HG02623 (cell line): ENCODE results near the gene LITAF.

Experiments used
- ATAC-seq: cut with Tn5 transposase; IDR thresholded peaks from one replicate; pipeline ENCODE4 v1.9.1; 2021; ENCODE audit warnings: moderate library complexity; ENCODE audit not compliant: unreplicated experiment

The LITAF gene

GRCh38 chr16:11554053-11554452, 32.7 kb downstream of the LITAF start:
- ATAC-seq: no peak

GRCh38 chr16:11553371-11553770, 33.3 kb downstream of the LITAF start:
- ATAC-seq: no peak

GRCh38 chr16:11552440-11552839, 34.3 kb downstream of the LITAF start:
- ATAC-seq: no peak

GRCh38 chr16:11551842-11552241, 34.9 kb downstream of the LITAF start:
- no peak for ATAC-seq

GRCh38 chr16:11550791-11551498, 35.8 kb downstream of the LITAF start:
- ATAC-seq: no peak

GRCh38 chr16:11547118-11547916, 39.4 kb downstream of the LITAF start:
- ATAC-seq: no peak

GRCh38 chr16:11546608-11547061, 40.1 kb downstream of the LITAF start:
- no peak for ATAC-seq

GRCh38 chr16:11543661-11544393, 42.9 kb downstream of the LITAF start:
- no peak for ATAC-seq

GRCh38 chr16:11542069-11542744, 44.5 kb downstream of the LITAF start:
- ATAC-seq: no peak

GRCh38 chr16:11539641-11540050, 47.1 kb downstream of the LITAF start:
- ATAC-seq: no peak

- ATAC-seq: no peak
Observed at GRCh38 chr16:11538880-11539279, 47.8 kb downstream of the LITAF start.

- ATAC-seq: no peak
Observed at GRCh38 chr16:11536104-11536866, 50.4 kb downstream of the LITAF start.

- no peak for ATAC-seq
Observed at GRCh38 chr16:11535494-11535893, 51.2 kb downstream of the LITAF start.

- no peak for ATAC-seq
Observed at GRCh38 chr16:11534262-11534661, 52.5 kb downstream of the LITAF start.

- ATAC-seq: no peak
Observed at GRCh38 chr16:11533588-11533987, 53.1 kb downstream of the LITAF start.

- no peak for ATAC-seq
Observed at GRCh38 chr16:11530171-11530940, 56.4 kb downstream of the LITAF start.

GRCh38 chr16:11529285-11529684, 57.4 kb downstream of the LITAF start:
- ATAC-seq: no peak

GRCh38 chr16:11528053-11528452, 58.7 kb downstream of the LITAF start:
- no peak for ATAC-seq

- ATAC-seq: no peak
Observed at GRCh38 chr16:11526655-11527350, 59.9 kb downstream of the LITAF start.
